ENCODE data around the gene FBXW5. TPM values are rescaled to one million over a fixed set of nuclear protein-coding genes. Genes with fewer than 3 reads are reported as not detected.

Gene FBXW5
- total RNA-seq, 1 donor from 2014 or later: 421 TPM

- intact Hi-C loops (cut with DNase I): no loop called here
- no peak for TF ChIP-seq CTCF (IDR thresholded peaks at IDR 0.05)
- H3K36me3 ChIP-seq: no peaks in the 10 kb centered on the region
- no peaks in the 10 kb centered on the region for H3K27me3 ChIP-seq
- H3K4me3 ChIP-seq: no peak overlapping the region
- H3K9me3 ChIP-seq: no peaks in the 10 kb centered on the region
- peaks cover 7 to 8% of the 10 kb centered on the region in 2 donors for H3K4me1 ChIP-seq
- DNase-seq (ENCODE audit: low spot score in 2 of 2): no peak
- H3K27ac ChIP-seq: no peak overlapping the region
Measured at GRCh38 chr9:136974817-136975535, 30.4 kb upstream of the FBXW5 start.

DNA sequence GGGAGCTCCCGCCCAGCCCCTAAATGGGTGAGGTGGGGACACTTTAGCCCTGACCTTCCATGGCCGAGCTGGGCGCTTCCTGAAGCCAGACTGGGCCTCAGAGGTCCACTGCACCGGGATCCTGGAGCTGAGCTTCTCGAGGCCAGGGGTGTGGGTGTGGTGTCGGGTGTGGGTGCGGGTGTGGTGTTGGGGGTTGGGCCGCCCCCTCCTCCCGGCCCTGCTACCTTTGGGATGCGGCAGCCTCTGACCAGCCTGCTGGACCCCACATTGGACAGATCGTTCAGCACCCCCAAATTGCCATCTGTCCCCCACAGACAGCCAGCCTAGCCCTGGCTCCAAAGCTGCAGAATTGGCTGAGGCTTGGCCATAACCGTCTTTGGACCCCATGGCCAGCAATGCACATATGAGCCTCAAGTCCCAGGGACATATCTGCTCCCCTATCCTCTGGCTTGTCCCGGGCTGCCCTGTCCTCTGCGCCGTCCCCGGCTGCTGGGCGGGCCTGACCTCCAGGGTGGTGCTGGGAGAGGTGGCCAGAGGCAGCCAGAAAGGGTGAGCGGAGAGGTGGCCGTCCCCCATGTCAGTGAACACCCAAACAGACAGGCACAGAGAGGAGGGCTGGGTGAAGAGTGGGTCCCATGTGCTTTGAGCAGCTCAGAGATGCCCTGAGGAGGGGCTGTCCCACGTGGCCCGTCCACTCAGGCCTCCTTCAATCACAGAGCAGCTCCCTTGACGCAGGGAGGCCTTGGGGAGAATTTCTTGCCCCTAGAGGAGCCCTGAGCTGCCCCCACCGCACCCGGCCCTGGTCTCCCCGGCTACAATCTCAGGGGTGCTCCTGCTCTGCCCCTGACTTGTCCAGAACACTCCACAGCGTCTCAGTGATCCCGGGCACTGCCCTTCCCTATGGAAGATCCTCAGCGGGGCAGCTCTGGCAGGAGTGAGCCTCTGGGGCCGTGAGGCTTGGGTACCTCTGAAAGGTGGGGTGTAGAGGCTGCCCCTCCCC is 29.4 kb upstream of the FBXW5 start:
- intact Hi-C loops (cut with DNase I): no loop called here
- peaks cover 7 to 8% of the 10 kb centered on the region in 2 donors for H3K4me1 ChIP-seq
- H3K27ac ChIP-seq: no peak overlapping the region
- no peak for TF ChIP-seq CTCF (IDR thresholded peaks at IDR 0.05)
- no peaks in the 10 kb centered on the region for H3K27me3 ChIP-seq
- no peak overlapping the region for H3K4me3 ChIP-seq
- H3K9me3 ChIP-seq: no peaks in the 10 kb centered on the region
- no peak for DNase-seq (ENCODE audit: low spot score in 2 of 2)
- no peaks in the 10 kb centered on the region for H3K36me3 ChIP-seq

GRCh38 chr9:136972743-136973142 is 28.2 kb upstream of the FBXW5 start:
- no peaks in the 10 kb centered on the region for H3K27me3 ChIP-seq
- DNase-seq (ENCODE audit: low spot score in 2 of 2): no peak
- no peak overlapping the region for H3K4me3 ChIP-seq
- H3K9me3 ChIP-seq: no peaks in the 10 kb centered on the region
- no peak for TF ChIP-seq CTCF (IDR thresholded peaks at IDR 0.05)
- intact Hi-C loops (cut with DNase I): no loop called here
- H3K36me3 ChIP-seq: no peaks in the 10 kb centered on the region
- peaks cover 3% of the 10 kb centered on the region in 2 donors for H3K4me1 ChIP-seq
- H3K27ac ChIP-seq: no peak overlapping the region

DNA sequence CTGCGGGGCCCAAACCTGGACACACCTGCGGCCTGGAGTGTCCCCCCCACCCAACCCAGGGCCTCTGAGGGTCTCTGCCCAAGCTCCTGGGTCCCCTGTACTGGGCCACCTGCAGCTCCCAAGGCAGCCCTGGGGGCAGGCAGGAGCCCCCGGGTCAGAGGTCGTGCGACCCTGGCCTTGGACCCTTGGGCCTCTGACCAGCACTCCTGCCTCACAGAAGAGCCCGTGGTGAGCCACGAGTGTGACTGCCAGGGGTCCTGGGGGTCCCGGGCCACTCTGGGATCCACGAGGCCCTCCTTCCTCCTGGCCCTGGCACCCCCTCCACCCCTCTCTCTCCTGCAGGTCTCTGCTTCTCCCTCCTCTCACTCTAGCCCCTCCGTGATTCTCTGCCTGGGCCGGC is 27.8 kb upstream of the FBXW5 start:
- Histone ChIP-seq H3K36me3 (no peaks in the 10 kb centered on the region), H3K27me3 (no peaks in the 10 kb centered on the region), H3K9me3 (no peaks in the 10 kb centered on the region), H3K4me3 (no peak overlapping the region), H3K27ac (no peak overlapping the region), H3K4me1 (no peaks in the 10 kb centered on the region)
- intact Hi-C loops (cut with DNase I): no loop called here
- DNase-seq (ENCODE audit: low spot score in 2 of 2): no peak
- no peak for TF ChIP-seq CTCF (IDR thresholded peaks at IDR 0.05)

DNA sequence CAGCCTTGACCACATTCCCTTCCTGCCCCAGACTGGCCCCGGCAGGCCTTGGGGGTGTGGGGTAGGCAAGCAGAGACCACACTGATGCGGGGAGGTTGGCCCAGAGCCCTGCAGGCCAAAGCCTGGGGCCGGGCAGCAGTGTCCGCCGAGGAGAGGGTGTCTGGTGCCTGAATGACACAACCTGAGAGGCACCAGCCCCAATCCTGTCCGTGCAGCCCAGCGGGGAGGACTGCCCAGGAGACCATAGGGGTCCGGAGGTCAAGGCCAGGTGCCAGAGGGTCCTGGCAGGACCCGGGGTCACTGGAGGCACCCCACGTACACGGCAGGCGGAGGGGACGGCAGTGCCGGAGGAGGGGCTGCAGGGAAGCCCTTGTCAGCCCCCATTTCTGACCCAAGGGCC is 27.2 kb upstream of the FBXW5 start:
- Histone ChIP-seq H3K27ac (no peak overlapping the region), H3K4me1 (no peaks in the 10 kb centered on the region)

More for the DNA sequence above, 27.2 kb upstream of the FBXW5 start:
- no peak for DNase-seq (ENCODE audit: low spot score in 2 of 2)
- H3K9me3 ChIP-seq: no peaks in the 10 kb centered on the region
- intact Hi-C loops (cut with DNase I): no loop called here
- no peak overlapping the region for H3K4me3 ChIP-seq
- no peaks in the 10 kb centered on the region for H3K36me3 ChIP-seq
- no peaks in the 10 kb centered on the region for H3K27me3 ChIP-seq
- no peak for TF ChIP-seq CTCF (IDR thresholded peaks at IDR 0.05)
